ENCODE data around the gene DENND1B. TPM values are rescaled to one million over a fixed set of nuclear protein-coding genes. Genes with fewer than 3 reads are reported as not detected.

DENND1B gene
- total and polyA plus RNA-seq, 9 of the 15 experiments (the other 6 are each of a cell fraction or from before 2014, with no cell fraction given), result 2.1 to 12.1 (median 7.5) TPM

GRCh38 chr1:197692965-197693364 lies 82.3 kb downstream of the DENND1B start:
- Histone ChIP-seq H3K9ac (ENCODE audit: insufficient read depth in 1 of 2, low read depth in 2 of 2, low read length in 2 of 2) (no peak overlapping the region), H3K79me2 (ENCODE audit: control insufficient read depth, insufficient read depth, low read length) (no peaks in the 10 kb centered on the region), H3K4me1 (replicated peaks in 1 of 2; ENCODE audit: control insufficient read depth in 2 of 2, insufficient read depth in 2 of 2, low read length in 2 of 2) (no peaks in the 10 kb centered on the region), H3K9me1 (ENCODE audit: control insufficient read depth, insufficient read depth, low read length) (no peaks in the 10 kb centered on the region), H3K36me3 (ENCODE audit: control insufficient read depth, insufficient read depth, low read length) (peaks cover 3% of the 10 kb centered on the region; the same call in 1 of the 3 replicates), H3K27me3 (ENCODE audit: control insufficient read depth in 2 of 2, insufficient read depth in 2 of 2, low read length in 2 of 2) (no peaks in the 10 kb centered on the region), H3K4me3 (no peak overlapping the region), H3K9me3 (replicated peaks; ENCODE audit: control insufficient read depth, insufficient read depth, low read depth, low read length) (no peaks in the 10 kb centered on the region; the same call in 1 of the 2 replicates), H4K20me1 (replicated peaks; ENCODE audit: control insufficient read depth, insufficient read depth, low read length) (no peaks in the 10 kb centered on the region), H3K4me2 (ENCODE audit: insufficient read depth, low read length) (no peak overlapping the region), H2AFZ (ENCODE audit: low read depth, low read length) (no peak overlapping the region), H3K27ac (ENCODE audit: extremely low read depth, low read depth, low read length) (no peak overlapping the region)
- DNase-seq (ENCODE audit: extremely low read depth in 1 of 4, low spot score in 3 of 4) (peak in 1 of 4 experiments; percentile 17), FAIRE-seq (peak; percentile 61), ATAC-seq (peak; percentile 80)
- in situ Hi-C loops (cut with MboI), result no loop called here
- intact Hi-C loops (cut with micrococcal nuclease), result loop anchor here (1.0 to 5.0 kb wide), 3 partner anchors 76 to 232 kb away; no protein-coding TSS in a partner anchor
- ChIA-PET POLR2A (no interaction called here), CTCF (ENCODE audit: low intra/inter-chr PET ratio) (interaction anchor here (0.6 to 1.3 kb wide), 2 partner anchors 176 to 227 kb away, joined by 3 to 4 read pairs; no protein-coding TSS in a partner anchor)
- BruUV-seq (replicated peaks), result no TSS peak
- TF ChIP-seq ZNF280A (IDR thresholded peaks at IDR 0.05; ENCODE audit: low read depth, partially characterized antibody) (no peak), SRSF9 (IDR thresholded peaks at IDR 0.05; ENCODE audit: borderline replicate concordance, low read depth, low read length) (no peak), RAD21 (CRISPR knock-in tag; conservative IDR thresholded peaks at IDR 0.05 in 1 of 2, IDR thresholded peaks at IDR 0.05 in 1 of 2) (peak; percentile 72 to 82), REST (IDR thresholded peaks at IDR 0.05; ENCODE audit: borderline replicate concordance) (peak; percentile 68; the same call in 1 of the 2 replicates), REST (CRISPR knock-in tag; IDR thresholded peaks at IDR 0.05; ENCODE audit: low read depth) (no peak), RHOXF2B (CRISPR knock-in tag; conservative IDR thresholded peaks at IDR 0.05) (no peak), KLF16 (IDR thresholded peaks at IDR 0.05) (0 out of 2 replicates have a peak, but pooled peaks have one; percentile 19), MYC (IDR thresholded peaks at IDR 0.05; ENCODE audit: low read depth, low read length) (no peak), MYC (CRISPR knock-in tag; IDR thresholded peaks at IDR 0.05; ENCODE audit: borderline replicate concordance, low read depth) (no peak), CTBP1 (IDR thresholded peaks at IDR 0.05; ENCODE audit: borderline replicate concordance) (no peak), HMBOX1 (IDR thresholded peaks at IDR 0.05) (peak; percentile 65; the same call in 1 of the 2 replicates)
